Measurements from ENCODE around the gene UBE2C.

Gene UBE2C

GRCh38 chr20:45861221-45862075 is 49.0 kb downstream of the UBE2C start:
- ATAC-seq (no peak), DNase-seq (no peak)

- DNase-seq (no peak), ATAC-seq (no peak)
Measured at GRCh38 chr20:45863543-45864470, 51.4 kb downstream of the UBE2C start.

GRCh38 chr20:45866454-45866853 is 54.0 kb downstream of the UBE2C start:
- ATAC-seq (no peak), DNase-seq (no peak)

Measured in stimulated activated naive CD8-positive, alpha-beta T cell treated with anti-CD3 and anti-CD28 coated beads, Interleukin-15, Interleukin-2, amounts not matched to agents 100 U/mL and 50 U/mL, for 24 hours (primary cell).